ENCODE data around the gene CAMK1D. TPM values are rescaled to one million over a fixed set of nuclear protein-coding genes. Genes with fewer than 3 reads are reported as not detected.

CAMK1D gene
- total RNA-seq, 2 experiments from 2014 or later: 28.8 to 35.3 TPM

GRCh38 chr10:12389154-12389734 lies 39.9 kb downstream of the CAMK1D start:
- Mint-ChIP-seq H3K27ac (no peak overlapping the region), H3K36me3 (ENCODE audit: low read depth) (no peaks in the 10 kb centered on the region), H3K27me3 (no peaks in the 10 kb centered on the region), H3K4me3 (no peak overlapping the region), H3K4me1 (ENCODE audit: low read depth) (peaks cover 47% of the 10 kb centered on the region), H3K9me3 (no peaks in the 10 kb centered on the region)
- Histone ChIP-seq H3K36me3 (ENCODE audit: insufficient read depth, low read length) (no peaks in the 10 kb centered on the region), H3K4me1 (ENCODE audit: insufficient read depth, low read length) (peaks cover 4% of the 10 kb centered on the region), H3K9me3 (ENCODE audit: control insufficient read depth in 1 of 2, insufficient read depth in 1 of 2, low read length in 2 of 2) (no peaks in the 10 kb centered on the region), H3K27ac (ENCODE audit: low read depth in 1 of 2, low read length in 2 of 2) (no peak overlapping the region), H3K4me3 (ENCODE audit: low read length) (no peak overlapping the region), H3K27me3 (ENCODE audit: control insufficient read depth in 1 of 2, insufficient read depth in 2 of 2, low read length in 2 of 2) (no peaks in the 10 kb centered on the region)
- DNase-seq (no peak), ATAC-seq (ENCODE audit: poor library complexity) (no peak)
- intact Hi-C loops (cut with DNase I, micrococcal nuclease): no loop called here
- no peak for TF ChIP-seq CTCF (IDR thresholded peaks at IDR 0.05)
- CTCF ChIA-PET: no interaction called here
- POLR2A ChIA-PET: no interaction called here

GRCh38 chr10:12390733-12391132 lies 41.4 kb downstream of the CAMK1D start:
- ATAC-seq (ENCODE audit: poor library complexity): no peak
- no peaks in the 10 kb centered on the region for H3K27me3 ChIP-seq (ENCODE audit: control insufficient read depth in 1 of 2, insufficient read depth in 2 of 2, low read length in 2 of 2)
- POLR2A ChIA-PET: no interaction called here

GRCh38 chr10:12391206-12391605 lies 41.9 kb downstream of the CAMK1D start:
- intact Hi-C loops (cut with DNase I, micrococcal nuclease): no loop called here
- no peak for DNase-seq
- no peak for TF ChIP-seq CTCF (IDR thresholded peaks at IDR 0.05)
- no peaks in the 10 kb centered on the region for H3K9me3 Mint-ChIP-seq
- H3K9me3 ChIP-seq (ENCODE audit: control insufficient read depth in 1 of 2, insufficient read depth in 1 of 2, low read length in 2 of 2): no peaks in the 10 kb centered on the region
- ChIA-PET POLR2A (no interaction called here), CTCF (interaction anchor here (1.2 to 1.3 kb wide), 2 partner anchors 42 to 127 kb away, joined by 4 read pairs; partner anchors contain the start of gene CAMK1D)
- H3K4me3 Mint-ChIP-seq: no peak overlapping the region
- no peaks in the 10 kb centered on the region for H3K36me3 ChIP-seq (ENCODE audit: insufficient read depth, low read length)
- no peak overlapping the region for H3K4me3 ChIP-seq (ENCODE audit: low read length)
- H3K27me3 ChIP-seq (ENCODE audit: control insufficient read depth in 1 of 2, insufficient read depth in 2 of 2, low read length in 2 of 2): no peaks in the 10 kb centered on the region
- H3K27me3 Mint-ChIP-seq: no peaks in the 10 kb centered on the region
- no peak overlapping the region for H3K27ac ChIP-seq (ENCODE audit: low read depth in 1 of 2, low read length in 2 of 2)
- no peak for ATAC-seq (ENCODE audit: poor library complexity)
- peaks cover 47% of the 10 kb centered on the region for H3K4me1 Mint-ChIP-seq (ENCODE audit: low read depth)
- no peak overlapping the region for H3K27ac Mint-ChIP-seq
- no peaks in the 10 kb centered on the region for H3K36me3 Mint-ChIP-seq (ENCODE audit: low read depth)
- peaks cover 4% of the 10 kb centered on the region for H3K4me1 ChIP-seq (ENCODE audit: insufficient read depth, low read length)

More at GRCh38 chr10:12390733-12391132, 41.4 kb downstream of the CAMK1D start:
- Histone ChIP-seq H3K27ac (ENCODE audit: low read depth in 1 of 2, low read length in 2 of 2) (no peak overlapping the region), H3K36me3 (ENCODE audit: insufficient read depth, low read length) (no peaks in the 10 kb centered on the region), H3K9me3 (ENCODE audit: control insufficient read depth in 1 of 2, insufficient read depth in 1 of 2, low read length in 2 of 2) (no peaks in the 10 kb centered on the region), H3K4me3 (ENCODE audit: low read length) (no peak overlapping the region), H3K4me1 (ENCODE audit: insufficient read depth, low read length) (peaks cover 4% of the 10 kb centered on the region)
- H3K4me3 Mint-ChIP-seq: no peak overlapping the region
- intact Hi-C loops (cut with DNase I, micrococcal nuclease): no loop called here
- CTCF ChIA-PET: interaction anchor here (1.2 to 1.3 kb wide), 3 partner anchors 24 to 126 kb away, joined by 3 to 4 read pairs (median 4); partner anchors contain the start of gene CAMK1D
- H3K9me3 Mint-ChIP-seq: no peaks in the 10 kb centered on the region
- no peak for TF ChIP-seq CTCF (IDR thresholded peaks at IDR 0.05)
- peaks cover 45% of the 10 kb centered on the region for H3K4me1 Mint-ChIP-seq (ENCODE audit: low read depth)
- DNase-seq: no peak
- no peaks in the 10 kb centered on the region for H3K36me3 Mint-ChIP-seq (ENCODE audit: low read depth)
- H3K27me3 Mint-ChIP-seq: no peaks in the 10 kb centered on the region
- H3K27ac Mint-ChIP-seq: no peak overlapping the region

All from CD4-positive, alpha-beta T cell (primary cell).